ACHN (cell line): ENCODE results near the gene CCDC124.
"Not testable (repeated sequence)": the region's sequence is repeated elsewhere in the genome, so short reads cannot be mapped to it uniquely, and the experiment has no call there.

Experiments
- DNase-seq: peaks from one replicate; pipeline ENCODE4 v3.0.0-alpha.2; 2015
- in situ Hi-C: cut with HindIII; loops from 2 replicates; pipeline ENCODE4 v1.10.0; 2017; ENCODE audit warnings: low sequenced_read_pairs, low pct_ligation_motif_present, low pct_unique_long_range_greater_than_20kb

CCDC124 gene

GRCh38 chr19:17972230-17972629 lies 39.4 kb downstream of the CCDC124 start:
- in situ Hi-C loops: no loop called here
- no peak for DNase-seq

DNA sequence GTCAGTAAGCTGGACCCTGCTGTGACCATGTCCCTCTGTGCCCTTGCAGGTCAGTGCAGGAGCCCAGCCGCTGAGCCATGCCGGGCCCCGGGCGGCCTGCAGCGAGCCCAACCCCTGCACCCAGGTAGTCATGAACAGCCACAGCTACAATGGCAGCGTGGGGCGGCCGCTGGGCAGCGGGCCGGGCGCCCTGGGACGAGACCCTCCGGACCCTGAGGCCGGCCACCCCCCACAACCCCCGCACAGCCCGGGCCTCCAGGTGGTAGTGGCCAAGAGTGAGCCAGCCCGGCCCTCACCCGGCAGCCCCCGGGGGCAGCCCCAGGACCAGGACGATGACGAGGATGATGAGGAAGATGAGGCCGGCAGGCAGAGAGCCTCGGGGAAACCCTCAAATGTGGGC lies 40.9 kb downstream of the CCDC124 start:
- in situ Hi-C loops: no loop called here

GRCh38 chr19:17974551-17974950 lies 41.7 kb downstream of the CCDC124 start:
- DNase-seq: no peak
- in situ Hi-C loops: no loop called here

More for the DNA sequence above, 40.9 kb downstream of the CCDC124 start:
- DNase-seq: no peak

DNA sequence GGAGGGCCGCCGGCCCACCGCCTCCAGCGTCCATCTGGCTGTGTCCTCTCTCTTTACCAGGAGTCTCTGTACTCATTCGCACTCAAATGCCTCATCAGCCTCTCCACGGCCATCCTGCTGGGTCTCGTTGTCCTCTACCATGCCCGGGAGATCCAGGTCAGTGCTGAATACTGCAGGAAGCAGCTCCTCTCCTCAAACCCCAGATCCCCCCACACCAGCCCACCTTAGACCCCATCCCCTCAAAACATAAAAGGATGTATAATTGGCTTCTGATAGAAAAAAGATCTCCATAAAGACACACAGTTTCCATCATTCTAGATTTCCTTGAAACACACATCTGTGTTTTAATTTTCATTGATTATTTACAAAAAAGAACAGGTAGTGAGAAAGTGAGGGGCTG lies 42.2 kb downstream of the CCDC124 start:
- in situ Hi-C loops: no loop called here
- DNase-seq: no peak

- DNase-seq: no peak
- in situ Hi-C loops: no loop called here
Measured at GRCh38 chr19:17977021-17977420, 44.2 kb downstream of the CCDC124 start.

- in situ Hi-C loops: no loop called here
- no peak for DNase-seq
Measured at GRCh38 chr19:17977488-17977887, 44.7 kb downstream of the CCDC124 start.

DNA sequence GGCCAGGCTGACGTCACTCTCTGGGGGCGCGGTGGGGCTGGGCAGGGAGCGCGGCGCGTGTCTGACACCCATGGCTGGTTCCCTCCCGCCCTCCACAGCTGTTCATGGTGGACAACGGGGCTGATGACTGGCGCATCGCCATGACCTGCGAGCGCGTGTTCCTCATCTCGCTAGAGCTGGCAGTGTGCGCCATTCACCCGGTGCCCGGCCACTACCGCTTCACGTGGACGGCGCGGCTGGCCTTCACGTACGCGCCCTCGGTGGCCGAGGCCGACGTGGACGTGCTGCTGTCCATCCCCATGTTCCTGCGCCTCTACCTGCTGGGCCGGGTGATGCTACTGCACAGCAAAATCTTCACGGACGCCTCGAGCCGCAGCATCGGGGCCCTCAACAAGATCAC lies 48.8 kb downstream of the CCDC124 start:
- DNase-seq: no peak
- in situ Hi-C loops: no loop called here

- in situ Hi-C loops: no loop called here
- DNase-seq: no peak
Measured at GRCh38 chr19:17982430-17982829, 49.6 kb downstream of the CCDC124 start.

DNA sequence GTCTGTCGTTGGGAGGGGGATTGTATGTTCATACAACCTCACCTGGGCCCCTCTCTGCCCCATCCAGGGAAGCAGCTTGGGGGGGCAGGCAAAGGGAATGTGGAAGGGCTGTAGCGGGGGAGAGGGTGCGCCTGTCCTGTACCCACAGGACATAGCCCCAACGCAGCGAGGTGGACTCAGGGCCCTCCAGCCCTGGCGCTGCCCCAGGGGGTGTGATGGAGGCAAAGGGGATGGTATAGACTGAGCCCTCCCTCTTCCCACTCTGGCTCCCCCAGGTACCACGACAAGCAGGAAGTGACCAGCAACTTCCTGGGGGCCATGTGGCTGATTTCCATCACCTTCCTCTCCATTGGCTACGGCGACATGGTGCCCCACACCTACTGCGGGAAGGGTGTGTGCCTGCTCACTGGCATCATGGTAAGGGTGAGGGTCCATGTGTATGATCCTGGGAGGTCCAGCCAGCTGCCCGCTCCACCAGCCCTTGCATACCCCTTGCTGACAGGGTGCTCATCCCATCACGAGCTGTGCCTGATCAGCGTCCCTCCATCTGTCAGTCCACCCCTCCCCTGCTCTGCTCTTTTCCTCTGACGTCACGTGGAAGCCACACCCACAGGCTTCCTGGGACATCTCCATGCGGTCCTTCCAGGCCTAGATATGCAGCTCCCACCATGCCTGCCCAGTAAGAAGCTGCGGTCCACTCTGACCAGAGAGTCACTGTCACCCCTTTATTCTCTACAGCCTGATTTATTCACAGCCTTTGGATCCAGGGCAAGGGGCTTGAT lies 52.4 kb downstream of the CCDC124 start:
- in situ Hi-C loops: no loop called here
- no peak for DNase-seq

DNA sequence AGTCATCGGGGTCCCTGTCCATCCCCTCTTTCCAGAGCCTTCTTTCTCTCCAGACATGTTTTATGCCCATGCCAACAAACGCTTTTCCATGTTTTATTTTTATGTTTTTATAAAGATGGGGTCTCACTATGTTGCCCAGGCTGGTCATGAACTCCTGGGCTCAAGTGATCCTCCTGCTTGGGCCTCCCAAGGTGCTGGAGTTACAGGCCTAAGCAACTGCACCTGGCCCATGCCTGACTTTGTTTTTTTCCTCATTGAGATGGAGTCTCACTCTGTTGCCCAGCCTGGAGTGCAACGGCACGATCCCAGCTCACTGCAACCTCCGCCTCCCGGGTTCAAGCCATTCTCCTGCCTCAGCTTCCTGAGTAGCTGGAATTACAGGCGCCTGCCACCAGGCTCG lies 53.8 kb downstream of the CCDC124 start:
- in situ Hi-C loops, DNase-seq: not testable (repeated sequence)

- no peak for DNase-seq
- in situ Hi-C loops: no loop called here
Measured at GRCh38 chr19:17988161-17988560, 55.3 kb downstream of the CCDC124 start.

- DNase-seq: no peak
- in situ Hi-C loops: no loop called here
Measured at GRCh38 chr19:17989425-17990094, 56.7 kb downstream of the CCDC124 start.

DNA sequence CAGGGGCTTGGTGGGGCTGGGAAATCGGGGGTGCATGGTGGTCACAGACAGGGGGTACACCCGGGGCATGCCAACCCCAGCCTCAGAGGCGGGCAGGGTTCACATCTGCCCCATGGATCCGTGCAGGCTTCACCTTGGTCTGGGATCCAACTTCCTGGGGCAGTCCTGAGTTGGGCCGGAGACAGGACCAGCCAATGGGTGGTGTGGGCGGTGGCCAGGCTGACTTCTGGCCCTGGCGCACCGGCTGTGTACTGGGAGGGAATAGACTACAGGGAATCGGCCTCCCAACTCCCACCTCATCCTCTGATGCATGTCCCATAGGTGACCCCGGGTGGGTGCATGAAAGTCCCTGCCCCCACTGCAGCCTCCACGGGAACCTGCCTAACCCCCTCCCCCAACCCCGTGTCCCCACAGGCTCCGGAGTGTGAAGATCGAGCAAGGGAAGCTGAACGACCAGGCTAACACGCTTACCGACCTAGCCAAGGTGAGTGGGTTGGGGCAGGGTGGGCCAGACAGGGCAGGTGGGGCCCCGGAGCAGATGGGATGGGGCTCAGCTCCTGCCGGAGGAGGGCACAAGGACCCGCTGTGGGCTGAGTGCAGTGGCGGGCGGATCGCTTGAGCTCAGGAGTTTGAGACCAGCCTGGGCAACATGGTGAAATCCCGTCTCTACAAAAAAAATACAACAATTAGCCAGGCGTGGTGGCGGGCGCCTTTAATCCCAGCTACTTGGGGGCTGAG lies 60.4 kb downstream of the CCDC124 start:
- in situ Hi-C loops: no loop called here
- DNase-seq: no peak
